Dermis lymphatic vessel endothelial cell (primary cell): Measurements from ENCODE around the gene SUN3. TPM values are rescaled to one million over a fixed set of nuclear protein-coding genes. Genes with fewer than 3 reads are reported as not detected.

ENCODE experiments used
- total RNA-seq: library from RNA; depleted of rRNA; stranded (reverse); fragments of >200 nt; gene quantifications from 2 replicates; pipeline ENCODE4 v1.2.1, GENCODE V29; 2014

The SUN3 gene
- not detected in 2 replicates for total RNA-seq

GRCh38 chr7:48028938-48029337 lies at the start of gene SUN3:
Gene SUN3 (minus strand): TSS chr7:48029107. CDS start chr7:48028938, 169 bp downstream.

GRCh38 chr7:48035301-48035966 lies 6.5 kb upstream of the SUN3 start, which contains the start of gene C7orf57:
Gene C7orf57 (plus strand): TSS chr7:48035543. CDS start chr7:48036309, 766 bp downstream.

GRCh38 chr7:47979145-47979831 lies 49.6 kb downstream of the SUN3 start, which contains the start of gene HUS1:
Gene HUS1 (minus strand): TSS chr7:47979615. CDS start chr7:47979519, 96 bp downstream.

GRCh38 chr7:47948141-47948790 lies 80.6 kb downstream of the SUN3 start, which contains the start of gene PKD1L1:
Gene PKD1L1 (minus strand): TSS chr7:47948466. CDS start chr7:47948440, 26 bp downstream.

Other genes starting within 250 kb of the SUN3 start
- 0.09 and 0.11 TPM in 2 replicates for gene PKD1L1, start 80.6 kb downstream of the SUN3 start, total RNA-seq
- 10.1 and 11.4 TPM in 2 replicates for gene HUS1, start 49.5 kb downstream of the SUN3 start, total RNA-seq
- not detected in 2 replicates for gene C7orf57, start 6.4 kb upstream of the SUN3 start, total RNA-seq
- 4.2 and 9.3 TPM in 2 replicates for gene UPP1, start 60.2 kb upstream of the SUN3 start, total RNA-seq
- under 0.01 TPM in 1 of 2 replicates, not detected in the other for gene ABCA13, start 142.4 kb upstream of the SUN3 start, total RNA-seq